Uterus (tissue), 4 donors: ENCODE results near the gene TNFAIP8L3. TPM values are rescaled to one million over a fixed set of nuclear protein-coding genes. Genes with fewer than 3 reads are reported as not detected.

Experiments
- DNase-seq, 2 donors: peaks; one replicate each; pipeline ENCODE4 v3.0.0-alpha.2; 2019 to 2020
- H3K27ac ChIP-seq, 2 donors: fragments of 200-600 bp; sonication (generic); 1 replicate in 1 of 2; 2 replicates in 1 of 2; pipeline ENCODE4 v1.5.1; 2016 to 2018
- H3K27me3 ChIP-seq, 2 donors: fragments of 200-600 bp; sonication (generic); one replicate each; pipeline ENCODE4 v1.5.1; 2018 to 2019; ENCODE audit warnings: control low read depth in 1 of 2
- H3K36me3 ChIP-seq, 2 donors: fragments of 200-600 bp; sonication (generic); one replicate each; pipeline ENCODE4 v1.5.1; 2019; ENCODE audit warnings: control low read depth in 1 of 2
- H3K4me1 ChIP-seq, 2 donors: fragments of 200-600 bp; sonication (generic); one replicate each; pipeline ENCODE4 v1.5.1; 2018 to 2019; ENCODE audit warnings: control low read depth in 1 of 2
- H3K4me3 ChIP-seq, 2 donors: fragments of 200-600 bp; sonication (generic); 1 replicate in 1 of 2; 2 replicates in 1 of 2; pipeline ENCODE4 v1.5.1; 2018 to 2019; ENCODE audit warnings: mild to moderate bottlenecking in 1 of 2
- H3K9me3 ChIP-seq, 2 donors: fragments of 200-600 bp; sonication (generic); one replicate each; pipeline ENCODE4 v1.5.1; 2019; ENCODE audit warnings: control low read depth in 1 of 2
- POLR2A ChIP-seq, 2 donors: fragments of 450-650 bp; IDR thresholded peaks; one replicate each; pipeline ENCODE4 v1.6.1; 2016; ENCODE audit warnings: antibody characterized with exemption in 2 of 2, mild to moderate bottlenecking in 1 of 2, moderate library complexity in 1 of 2
- intact Hi-C: fragments of 100-400 bp; cut with DNase I; formaldehyde crosslinking; loops from one replicate; pipeline ENCODE4 v1.15.1; 2023; ENCODE audit warnings: low total_unique reads
- total RNA-seq, 4 donors: library from RNA; depleted of rRNA in 3 of 4; stranded (reverse); fragments of >200 nt in 3 of 4; gene quantifications; one replicate each; pipeline versions ENCODE4 v1.1.0 to v1.2.4, GENCODE V29; 2014 to 2023
- TF ChIP-seq, protein P1 (sequence below), 4 experiments: fragments of 200-600 bp in 2 of 4; fragments of 450-650 bp in 2 of 4; sonication (generic) in 2 of 4; IDR thresholded peaks; one replicate each; pipeline ENCODE4 v1.5.1; 2016 to 2019; ENCODE audit warnings: antibody characterized with exemption in 4 of 4, mild to moderate bottlenecking in 2 of 4, moderate library complexity in 1 of 4
- donor health status: DM: yes; HTN: yes; CAD: no.

TNFAIP8L3 gene
- total RNA-seq, 4 donors from 2014 or later = 20.0 to 173 (median 43.2) TPM

DNA sequence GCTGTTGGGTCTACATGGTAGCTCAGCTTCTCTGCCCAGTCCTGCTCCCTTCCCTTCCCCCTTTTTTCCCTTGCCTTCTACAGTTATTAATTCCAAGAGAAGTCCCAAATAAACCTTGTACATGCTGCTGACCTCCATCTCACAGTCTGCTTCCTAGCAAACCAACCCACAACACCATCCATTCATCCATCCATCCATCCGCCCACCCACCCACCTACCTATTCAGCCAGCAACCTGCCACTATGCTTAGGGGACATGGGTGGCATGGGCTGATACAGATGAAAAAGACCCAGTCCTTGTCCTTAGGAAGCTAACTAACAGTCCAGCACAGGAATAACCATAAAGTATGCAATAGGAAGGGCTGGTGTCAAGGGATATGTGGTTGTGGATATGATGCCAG lies 5.7 kb downstream of the TNFAIP8L3 start:
- no peaks in the 10 kb centered on the region for H3K27me3 ChIP-seq
- DNase-seq = no peak
- TF ChIP-seq, protein P1, sequence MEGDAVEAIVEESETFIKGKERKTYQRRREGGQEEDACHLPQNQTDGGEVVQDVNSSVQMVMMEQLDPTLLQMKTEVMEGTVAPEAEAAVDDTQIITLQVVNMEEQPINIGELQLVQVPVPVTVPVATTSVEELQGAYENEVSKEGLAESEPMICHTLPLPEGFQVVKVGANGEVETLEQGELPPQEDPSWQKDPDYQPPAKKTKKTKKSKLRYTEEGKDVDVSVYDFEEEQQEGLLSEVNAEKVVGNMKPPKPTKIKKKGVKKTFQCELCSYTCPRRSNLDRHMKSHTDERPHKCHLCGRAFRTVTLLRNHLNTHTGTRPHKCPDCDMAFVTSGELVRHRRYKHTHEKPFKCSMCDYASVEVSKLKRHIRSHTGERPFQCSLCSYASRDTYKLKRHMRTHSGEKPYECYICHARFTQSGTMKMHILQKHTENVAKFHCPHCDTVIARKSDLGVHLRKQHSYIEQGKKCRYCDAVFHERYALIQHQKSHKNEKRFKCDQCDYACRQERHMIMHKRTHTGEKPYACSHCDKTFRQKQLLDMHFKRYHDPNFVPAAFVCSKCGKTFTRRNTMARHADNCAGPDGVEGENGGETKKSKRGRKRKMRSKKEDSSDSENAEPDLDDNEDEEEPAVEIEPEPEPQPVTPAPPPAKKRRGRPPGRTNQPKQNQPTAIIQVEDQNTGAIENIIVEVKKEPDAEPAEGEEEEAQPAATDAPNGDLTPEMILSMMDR (IDR thresholded peaks at IDR 0.05) = no peak
- no peak for TF ChIP-seq POLR2A (IDR thresholded peaks at IDR 0.05)
- intact Hi-C loops = no loop called here
- no peak overlapping the region for H3K4me3 ChIP-seq
- H3K4me1 ChIP-seq = peaks cover 4 to 5% of the 10 kb centered on the region in 2 donors
- no peaks in the 10 kb centered on the region for H3K9me3 ChIP-seq
- no peaks in the 10 kb centered on the region for H3K36me3 ChIP-seq
- peak overlapping the region; percentile 92 to 98 for H3K27ac ChIP-seq

DNA sequence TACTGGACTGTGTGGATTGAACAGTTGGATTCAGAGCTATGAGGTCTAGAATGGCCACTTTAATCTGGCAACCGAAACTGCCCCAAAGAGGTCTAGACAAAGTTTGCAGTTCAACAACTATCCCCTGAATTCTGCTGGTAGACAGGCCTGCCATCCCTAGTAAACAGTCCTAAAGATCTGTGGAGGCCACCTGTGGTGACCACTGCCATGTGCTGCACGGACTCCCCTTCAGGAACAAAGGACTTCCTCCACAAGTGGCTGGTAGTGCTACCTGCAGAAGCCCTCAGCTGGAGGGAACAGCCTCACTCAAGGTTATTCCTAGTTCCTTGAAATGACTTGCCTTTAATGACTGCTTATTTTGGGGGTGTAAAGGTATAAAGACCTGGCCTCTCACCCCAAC lies 6.1 kb downstream of the TNFAIP8L3 start:
- no peaks in the 10 kb centered on the region for H3K9me3 ChIP-seq
- intact Hi-C loops = no loop called here
- peak overlapping the region; percentile 92 to 98 for H3K27ac ChIP-seq
- H3K27me3 ChIP-seq = no peaks in the 10 kb centered on the region
- H3K4me3 ChIP-seq = no peak overlapping the region
- TF ChIP-seq POLR2A (IDR thresholded peaks at IDR 0.05) = no peak
- no peaks in the 10 kb centered on the region for H3K36me3 ChIP-seq
- DNase-seq = no peak
- H3K4me1 ChIP-seq = peaks cover 4 to 5% of the 10 kb centered on the region in 2 donors

DNA sequence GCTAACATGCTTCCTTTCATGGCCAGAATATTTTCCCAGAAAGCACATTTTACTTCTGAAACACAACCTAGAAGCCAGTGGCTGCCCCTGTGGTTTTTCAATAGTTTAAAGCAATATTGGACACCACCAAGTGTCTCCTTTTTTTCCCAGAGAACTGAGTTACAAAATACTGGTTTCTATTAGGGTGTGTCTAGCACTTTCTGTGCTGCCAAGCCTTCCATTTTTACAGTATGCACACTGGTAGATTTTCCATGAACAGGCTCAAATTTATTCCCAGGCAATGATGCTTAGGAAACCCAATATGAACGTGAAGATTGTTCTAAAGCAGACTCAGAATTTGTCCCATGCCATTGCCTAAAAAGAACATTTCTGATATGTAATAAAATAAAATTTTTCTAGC lies 7.2 kb downstream of the TNFAIP8L3 start:
- H3K4me1 ChIP-seq = peaks cover 4 to 5% of the 10 kb centered on the region in 2 donors
- TF ChIP-seq, protein P1 (IDR thresholded peaks at IDR 0.05) = no peak
- no peak for TF ChIP-seq POLR2A (IDR thresholded peaks at IDR 0.05)
- no peaks in the 10 kb centered on the region for H3K36me3 ChIP-seq
- H3K9me3 ChIP-seq = no peaks in the 10 kb centered on the region
- peak overlapping the region; percentile 74 to 98 for H3K27ac ChIP-seq
- no peak for DNase-seq
- H3K27me3 ChIP-seq = no peaks in the 10 kb centered on the region
- intact Hi-C loops = no loop called here
- H3K4me3 ChIP-seq = no peak overlapping the region

DNA sequence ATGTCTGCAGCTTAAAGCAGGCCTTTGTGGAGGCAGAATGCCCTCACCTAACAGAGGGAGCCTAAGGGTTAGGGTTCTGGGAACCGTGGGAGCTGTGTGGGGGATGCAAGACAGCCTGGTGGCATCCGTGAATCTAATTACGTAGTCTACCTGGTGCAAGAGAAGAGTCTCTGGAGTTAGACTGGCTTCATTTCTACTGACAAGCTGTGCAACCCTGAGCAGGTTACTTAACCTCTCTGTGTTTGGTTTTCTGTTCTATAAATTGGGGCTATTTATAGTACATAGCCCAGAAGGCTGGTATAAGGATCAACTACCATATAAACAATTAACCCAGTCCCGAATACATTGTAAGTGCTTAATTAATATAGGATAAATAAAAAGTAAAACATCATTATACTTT lies 8.3 kb downstream of the TNFAIP8L3 start:
- Histone ChIP-seq H3K4me1 (peaks cover 4 to 5% of the 10 kb centered on the region in 2 donors), H3K4me3 (no peak overlapping the region), H3K27ac (peak overlapping the region; percentile 74 to 98), H3K36me3 (no peaks in the 10 kb centered on the region), H3K27me3 (no peaks in the 10 kb centered on the region), H3K9me3 (no peaks in the 10 kb centered on the region)
- intact Hi-C loops = no loop called here
- no peak for DNase-seq
- TF ChIP-seq, protein P1 (IDR thresholded peaks at IDR 0.05) = no peak

DNA sequence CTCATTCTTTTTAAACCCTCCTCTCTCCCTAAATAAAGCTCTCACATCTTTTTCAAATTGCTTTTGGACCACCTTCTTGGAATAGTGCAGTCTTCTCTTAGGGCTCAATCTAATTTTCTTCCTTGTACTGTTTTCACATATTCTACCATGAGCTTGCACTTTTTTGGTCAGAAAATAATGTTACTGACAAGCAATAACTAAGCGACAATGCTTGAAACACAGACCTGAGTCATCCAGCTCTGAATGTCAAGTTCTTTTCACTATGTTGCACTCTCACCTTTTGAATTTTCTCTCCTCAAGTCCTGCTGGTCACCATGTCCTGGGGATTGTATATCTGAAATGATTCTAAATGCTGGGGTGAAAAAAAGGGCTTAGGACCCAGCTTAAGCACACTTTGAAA lies 8.9 kb downstream of the TNFAIP8L3 start:
- DNase-seq = no peak
- TF ChIP-seq POLR2A (IDR thresholded peaks at IDR 0.05) = no peak
- TF ChIP-seq, protein P1 (IDR thresholded peaks at IDR 0.05) = no peak
- Histone ChIP-seq H3K27me3 (no peaks in the 10 kb centered on the region), H3K27ac (peak overlapping the region; percentile 74 to 98), H3K4me1 (peaks cover 4 to 5% of the 10 kb centered on the region in 2 donors), H3K9me3 (no peaks in the 10 kb centered on the region), H3K36me3 (no peaks in the 10 kb centered on the region), H3K4me3 (no peak overlapping the region)
- intact Hi-C loops = no loop called here

DNA sequence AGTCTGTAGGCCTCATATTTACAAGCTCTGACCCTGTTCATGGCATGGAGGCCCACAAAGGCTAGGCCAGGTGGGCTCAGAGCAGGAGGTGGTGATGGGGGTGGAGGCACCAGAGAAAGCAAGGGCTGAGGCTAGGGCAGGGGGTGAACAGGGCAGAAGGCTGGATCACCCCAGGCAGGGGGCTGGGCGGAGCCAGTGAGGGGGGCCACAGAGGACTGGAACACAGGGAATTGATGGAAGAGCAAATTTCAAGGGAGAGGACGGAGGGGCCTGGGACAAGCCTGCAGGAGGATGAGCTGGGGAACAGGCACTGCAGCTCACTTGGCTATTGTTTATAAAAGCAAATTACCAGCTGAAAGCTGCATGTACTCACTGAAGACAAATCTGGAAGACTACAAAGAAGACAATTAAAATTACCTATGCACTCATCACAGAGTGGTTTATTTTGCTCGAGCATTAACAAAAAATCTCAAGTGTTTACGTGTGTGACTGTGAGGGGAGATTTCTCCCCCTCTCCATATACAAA lies 11.0 kb downstream of the TNFAIP8L3 start:
- TF ChIP-seq POLR2A (IDR thresholded peaks at IDR 0.05) = no peak
- H3K4me1 ChIP-seq = peaks cover 0 to 5% of the 10 kb centered on the region in 2 donors
- no peaks in the 10 kb centered on the region for H3K27me3 ChIP-seq
- intact Hi-C loops = no loop called here
- peak overlapping the region in 1 of 2 donors; percentile 5 for H3K27ac ChIP-seq
- DNase-seq = no peak
- H3K36me3 ChIP-seq = no peaks in the 10 kb centered on the region
- H3K9me3 ChIP-seq = no peaks in the 10 kb centered on the region
- H3K4me3 ChIP-seq = no peak overlapping the region
